H9 (cell line): ENCODE results near the gene EGLN3. TPM values are rescaled to one million over a fixed set of nuclear protein-coding genes. Genes with fewer than 3 reads are reported as not detected.

ENCODE experiments used
- DNase-seq: peaks from one replicate; pipeline ENCODE4 v3.0.0-alpha.2; 2017
- H2AFZ ChIP-seq: one replicate; pipeline ENCODE4 v1.6.1; 2013; ENCODE audit warnings: mild to moderate bottlenecking, low read length, control low read depth, moderate library complexity
- H2AK5ac ChIP-seq: 2 replicates; pipeline ENCODE4 v1.6.1; 2013; ENCODE audit warnings: low read length, control low read depth, mixed read lengths; ENCODE audit not compliant: insufficient read length
- H2BK120ac ChIP-seq: one replicate; pipeline ENCODE4 v1.6.1; 2013; ENCODE audit warnings: low read depth, mild to moderate bottlenecking, low read length, control low read depth, inconsistent platforms; ENCODE audit not compliant: poor library complexity, severe bottlenecking
- H2BK12ac ChIP-seq: 2 replicates; pipeline ENCODE4 v1.6.1; 2013; ENCODE audit warnings: low read length, control low read depth, mixed read lengths, low read depth; ENCODE audit not compliant: insufficient read length
- H2BK15ac ChIP-seq: 2 replicates; pipeline ENCODE4 v1.6.1; 2013; ENCODE audit warnings: low read depth, low read length, control low read depth
- H2BK20ac ChIP-seq: one replicate; pipeline ENCODE4 v1.6.1; 2013; ENCODE audit warnings: low read depth, mild to moderate bottlenecking, low read length, control low read depth, inconsistent platforms; ENCODE audit not compliant: poor library complexity, severe bottlenecking
- H2BK5ac ChIP-seq: 2 replicates; pipeline ENCODE4 v1.6.1; 2013; ENCODE audit warnings: low read length, control low read depth, mixed read lengths; ENCODE audit not compliant: insufficient read length
- H3K14ac ChIP-seq: 2 replicates; pipeline ENCODE4 v1.6.1; 2013; ENCODE audit warnings: low read length, control low read depth; ENCODE audit not compliant: insufficient read depth
- H3K18ac ChIP-seq: 2 replicates; pipeline ENCODE4 v1.6.1; 2013; ENCODE audit warnings: low read depth, mild to moderate bottlenecking, mixed read lengths, low read length, control low read depth; ENCODE audit not compliant: insufficient read length
- H3K23ac ChIP-seq: 2 replicates; pipeline ENCODE4 v1.6.1; 2013; ENCODE audit warnings: low read length, control low read depth, mixed read lengths, low read depth; ENCODE audit not compliant: insufficient read length
- H3K23me2 ChIP-seq: 2 replicates; pipeline ENCODE4 v1.6.1; 2013; ENCODE audit warnings: low read depth, mild to moderate bottlenecking, mixed read lengths, low read length, control low read depth; ENCODE audit not compliant: insufficient read length, poor library complexity, severe bottlenecking
- H3K27ac ChIP-seq: 2 replicates; pipeline ENCODE4 v1.5.1; 2013; ENCODE audit warnings: low read length, control low read depth, mixed read lengths, low read depth; ENCODE audit not compliant: insufficient read length
- H3K27me3 ChIP-seq: 2 replicates; pipeline ENCODE4 v1.6.1; 2013; ENCODE audit warnings: low read length, control low read depth, inconsistent platforms; ENCODE audit not compliant: insufficient read depth
- H3K4ac ChIP-seq: 2 replicates; pipeline ENCODE4 v1.6.1; 2013; ENCODE audit warnings: low read depth, mild to moderate bottlenecking, control low read depth, inconsistent platforms, low read length, moderate library complexity
- H3K4me1 ChIP-seq: 2 replicates; pipeline ENCODE4 v1.6.1; 2013; ENCODE audit warnings: low read length, control low read depth, inconsistent platforms; ENCODE audit not compliant: insufficient read depth
- H3K4me2 ChIP-seq: 2 replicates; pipeline ENCODE4 v1.6.1; 2013; ENCODE audit warnings: low read length, control low read depth, mixed read lengths; ENCODE audit not compliant: insufficient read length, insufficient read depth
- H3K56ac ChIP-seq: 2 replicates; pipeline ENCODE4 v1.6.1; 2013; ENCODE audit warnings: low read depth, mild to moderate bottlenecking, mixed read lengths, low read length, control low read depth; ENCODE audit not compliant: insufficient read length
- H3K79me1 ChIP-seq: 2 replicates; pipeline ENCODE4 v1.6.1; 2013; ENCODE audit warnings: low read depth, mild to moderate bottlenecking, moderate library complexity, low read length, control low read depth, inconsistent platforms; ENCODE audit not compliant: insufficient read depth, poor library complexity, severe bottlenecking
- H3K79me2 ChIP-seq: 2 replicates; pipeline ENCODE4 v1.6.1; 2013; ENCODE audit warnings: low read length, control low read depth, inconsistent platforms; ENCODE audit not compliant: insufficient read depth
- H3K9ac ChIP-seq: 2 replicates; pipeline ENCODE4 v1.6.1; 2013; ENCODE audit warnings: low read length, control low read depth, mixed read lengths; ENCODE audit not compliant: insufficient read length; ENCODE audit errors: extremely low read depth
- H3K9me3 ChIP-seq: one replicate; pipeline ENCODE4 v1.6.1; 2013; ENCODE audit warnings: low read depth, low read length, inconsistent platforms; ENCODE audit not compliant: control insufficient read depth
- H3T11ph ChIP-seq: one replicate; pipeline ENCODE4 v1.6.1; 2013; ENCODE audit warnings: mild to moderate bottlenecking, low read length, control low read depth, inconsistent platforms
- H4K20me1 ChIP-seq: one replicate; pipeline ENCODE4 v1.6.1; 2013; ENCODE audit not compliant: control insufficient read depth, insufficient read length, insufficient read depth
- H4K5ac ChIP-seq: 2 replicates; pipeline ENCODE4 v1.6.1; 2013; ENCODE audit warnings: low read depth, mild to moderate bottlenecking, mixed read lengths, low read length, control low read depth; ENCODE audit not compliant: insufficient read length
- H4K8ac ChIP-seq: replicated peaks from 2 replicates; pipeline ENCODE4 v1.6.1; 2013; ENCODE audit warnings: low read length, control low read depth, mixed read lengths, low read depth; ENCODE audit not compliant: insufficient read length
- H4K91ac ChIP-seq: 2 replicates; pipeline ENCODE4 v1.6.1; 2013; ENCODE audit warnings: low read depth, mild to moderate bottlenecking, moderate library complexity, mixed read lengths, low read length, control low read depth; ENCODE audit not compliant: insufficient read length
- H3K27ac Mint-ChIP-seq, 3 experiments: 2 replicates in 2 of 3; 3 replicates in 1 of 3; pipeline ENCODE4 v1.8.0; 2020 to 2021; ENCODE audit warnings: mixed read lengths in 3 of 3, mild to moderate bottlenecking in 1 of 3, moderate library complexity in 1 of 3
- H3K27me3 Mint-ChIP-seq: 2 replicates; pipeline ENCODE4 v1.8.0; 2021; ENCODE audit warnings: low read depth, mild to moderate bottlenecking, moderate library complexity, mixed read lengths
- H3K36me3 Mint-ChIP-seq, 3 experiments: 2 replicates in 2 of 3; 3 replicates in 1 of 3; pipeline ENCODE4 v1.8.0; 2020 to 2021; ENCODE audit warnings: low read depth in 3 of 3, mixed read lengths in 3 of 3; ENCODE audit not compliant: insufficient read depth in 1 of 3
- H3K4me1 Mint-ChIP-seq, 2 experiments: 2 replicates each; pipeline ENCODE4 v1.8.0; 2020; ENCODE audit warnings: mixed read lengths in 2 of 2
- H3K4me3 Mint-ChIP-seq, 2 experiments: 2 replicates in 1 of 2; 3 replicates in 1 of 2; pipeline ENCODE4 v1.8.0; 2020 to 2021; ENCODE audit warnings: mild to moderate bottlenecking in 2 of 2, mixed read lengths in 2 of 2, moderate library complexity in 1 of 2
- H3K9me3 Mint-ChIP-seq, 2 experiments: 2 replicates in 1 of 2; 3 replicates in 1 of 2; pipeline ENCODE4 v1.8.0; 2020; ENCODE audit warnings: mild to moderate bottlenecking in 2 of 2, mixed read lengths in 2 of 2, moderate library complexity in 1 of 2
- WGBS: extraction: QIAGEN DNeasy Blood & Tissue Kit; methylation state at CpG from one replicate; pipeline ENCODE4 v1.1.7; 2013; ENCODE audit warnings: missing lambda C conversion rate, low lambda C conversion rate, mixed read lengths; ENCODE audit not compliant: insufficient read length; ENCODE audit errors: extremely low coverage; 5-methylcytosine and 5-hydroxymethylcytosine counted together
- total RNA-seq: library from RNA; stranded (reverse); gene quantifications from 2 replicates; pipeline ENCODE4 v1.2.1, GENCODE V29; 2021
- TF ChIP-seq, protein P1 (sequence below): fragments of 200-600 bp; sonication (generic); conservative IDR thresholded peaks from 3 replicates; pipeline ENCODE4 v1.8.0; 2021; ENCODE audit warnings: antibody characterized with exemption, mild to moderate bottlenecking

Gene EGLN3
- total RNA-seq, 1 experiment from 2014 or later = 19.8 TPM

DNA sequence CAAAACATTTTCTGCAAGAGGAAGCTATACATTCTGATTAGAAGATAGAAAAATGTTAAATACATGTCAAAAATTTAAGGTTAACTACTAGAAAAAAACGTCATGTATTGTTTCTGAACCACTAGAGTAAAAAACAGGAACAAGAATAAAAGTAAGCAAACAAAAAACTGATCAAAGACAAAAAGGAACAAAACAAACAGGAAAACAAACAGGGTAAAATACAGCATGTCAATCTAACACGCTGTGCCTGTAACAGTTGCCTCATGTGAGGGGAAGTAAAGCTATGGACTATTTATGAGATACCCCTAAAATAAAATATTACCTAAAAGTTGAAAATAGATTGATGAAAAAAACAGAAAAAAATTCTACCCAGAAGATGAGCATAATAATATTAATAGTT is 43.9 kb downstream of the EGLN3 start:
- H3K14ac ChIP-seq = no peak overlapping the region
- H3K27ac ChIP-seq = no peak overlapping the region
- no peak overlapping the region for H3K56ac ChIP-seq
- H3K36me3 Mint-ChIP-seq = peaks cover 0 to 7% (median 5%) of the 10 kb centered on the region in 3 experiments; a peak in 3 of 7 replicates
- H2AK5ac ChIP-seq = no peak overlapping the region
- H2AFZ ChIP-seq = no peak overlapping the region
- H3K4me1 Mint-ChIP-seq = peaks cover 4 to 6% of the 10 kb centered on the region in 2 experiments; a peak in 3 of 4 replicates
- no peaks in the 10 kb centered on the region for H3K79me2 ChIP-seq
- TF ChIP-seq, protein P1, sequence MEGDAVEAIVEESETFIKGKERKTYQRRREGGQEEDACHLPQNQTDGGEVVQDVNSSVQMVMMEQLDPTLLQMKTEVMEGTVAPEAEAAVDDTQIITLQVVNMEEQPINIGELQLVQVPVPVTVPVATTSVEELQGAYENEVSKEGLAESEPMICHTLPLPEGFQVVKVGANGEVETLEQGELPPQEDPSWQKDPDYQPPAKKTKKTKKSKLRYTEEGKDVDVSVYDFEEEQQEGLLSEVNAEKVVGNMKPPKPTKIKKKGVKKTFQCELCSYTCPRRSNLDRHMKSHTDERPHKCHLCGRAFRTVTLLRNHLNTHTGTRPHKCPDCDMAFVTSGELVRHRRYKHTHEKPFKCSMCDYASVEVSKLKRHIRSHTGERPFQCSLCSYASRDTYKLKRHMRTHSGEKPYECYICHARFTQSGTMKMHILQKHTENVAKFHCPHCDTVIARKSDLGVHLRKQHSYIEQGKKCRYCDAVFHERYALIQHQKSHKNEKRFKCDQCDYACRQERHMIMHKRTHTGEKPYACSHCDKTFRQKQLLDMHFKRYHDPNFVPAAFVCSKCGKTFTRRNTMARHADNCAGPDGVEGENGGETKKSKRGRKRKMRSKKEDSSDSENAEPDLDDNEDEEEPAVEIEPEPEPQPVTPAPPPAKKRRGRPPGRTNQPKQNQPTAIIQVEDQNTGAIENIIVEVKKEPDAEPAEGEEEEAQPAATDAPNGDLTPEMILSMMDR = no peak
- H3K9me3 Mint-ChIP-seq = peaks cover 0 to 4% of the 10 kb centered on the region in 2 experiments; a peak in 2 of 5 replicates
- no peak overlapping the region for H3K23ac ChIP-seq
- H2BK5ac ChIP-seq = no peak overlapping the region
- no peaks in the 10 kb centered on the region for H3K23me2 ChIP-seq
- H3K9ac ChIP-seq = no peak overlapping the region
- H2BK15ac ChIP-seq = no peak overlapping the region
- no peak overlapping the region for H3K4me3 Mint-ChIP-seq
- no peak overlapping the region for H3K4me2 ChIP-seq
- peaks cover 2% of the 10 kb centered on the region; the same call in 1 of the 2 replicates for H3K4me1 ChIP-seq
- H3K27ac Mint-ChIP-seq = no peak overlapping the region
- no peaks in the 10 kb centered on the region for H3K27me3 Mint-ChIP-seq
- H4K8ac ChIP-seq = no peak overlapping the region
- no peaks in the 10 kb centered on the region for H4K20me1 ChIP-seq
- no peak overlapping the region for H3K4ac ChIP-seq
- no peak for DNase-seq
- no peak overlapping the region for H2BK120ac ChIP-seq
- no peaks in the 10 kb centered on the region for H3K27me3 ChIP-seq
- no CpG with 5 or more reads among the region's 2 CpGs for WGBS
- H3T11ph ChIP-seq = no peak overlapping the region
- no peak overlapping the region for H2BK20ac ChIP-seq
- no peaks in the 10 kb centered on the region for H3K79me1 ChIP-seq
- no peak overlapping the region for H4K5ac ChIP-seq
- no peak overlapping the region for H4K91ac ChIP-seq
- no peak overlapping the region for H2BK12ac ChIP-seq
- H3K9me3 ChIP-seq = no peaks in the 10 kb centered on the region
- no peak overlapping the region for H3K18ac ChIP-seq
